GM13977 (cell line): ENCODE measurements around the gene TSFM.
A peak's percentile ranks its signal among the peaks of the same experiment; 100 is the strongest.

Source experiments
- DNase-seq: peaks from one replicate; pipeline ENCODE4 v3.0.0; 2012; ENCODE audit warnings: low spot score
- in situ Hi-C: fragments of 300-500 bp; cut with MboI; formaldehyde crosslinking; loops from one replicate; pipeline ENCODE4 v1.12.0; 2022; ENCODE audit warnings: low sequenced_read_pairs, low pct_unique_long_range_greater_than_20kb, mixed read lengths, inconsistent platforms; ENCODE audit not compliant: unreplicated experiment
- TF ChIP-seq, protein P1 (sequence below): IDR thresholded peaks from 2 replicates; pipeline ENCODE4 v1.5.1; 2012; ENCODE audit warnings: mild to moderate bottlenecking, control low read depth; ENCODE audit not compliant: insufficient read depth; ENCODE audit errors: extremely low read depth, missing control alignments

The TSFM gene

DNA sequence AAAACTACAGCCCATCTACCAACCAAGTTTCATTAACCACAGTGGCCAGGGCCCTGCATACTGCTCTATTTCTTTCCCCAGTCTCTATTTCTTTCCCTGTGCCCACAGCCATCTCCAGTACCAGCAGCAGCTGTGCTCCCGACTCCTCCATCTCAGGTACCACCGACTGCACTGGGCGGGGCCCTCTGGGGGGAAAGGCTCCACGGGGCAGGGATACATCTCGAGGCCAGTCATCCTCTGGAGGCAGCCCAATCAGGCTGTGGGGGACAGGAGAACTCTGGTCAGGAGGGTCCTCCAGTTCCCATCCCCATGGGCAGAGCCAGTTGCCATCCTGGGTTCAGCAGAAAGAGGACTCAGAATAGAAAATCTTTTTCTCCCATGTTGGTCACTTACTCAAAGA, 33.5 kb upstream of the TSFM start:
- TF ChIP-seq, protein P1, sequence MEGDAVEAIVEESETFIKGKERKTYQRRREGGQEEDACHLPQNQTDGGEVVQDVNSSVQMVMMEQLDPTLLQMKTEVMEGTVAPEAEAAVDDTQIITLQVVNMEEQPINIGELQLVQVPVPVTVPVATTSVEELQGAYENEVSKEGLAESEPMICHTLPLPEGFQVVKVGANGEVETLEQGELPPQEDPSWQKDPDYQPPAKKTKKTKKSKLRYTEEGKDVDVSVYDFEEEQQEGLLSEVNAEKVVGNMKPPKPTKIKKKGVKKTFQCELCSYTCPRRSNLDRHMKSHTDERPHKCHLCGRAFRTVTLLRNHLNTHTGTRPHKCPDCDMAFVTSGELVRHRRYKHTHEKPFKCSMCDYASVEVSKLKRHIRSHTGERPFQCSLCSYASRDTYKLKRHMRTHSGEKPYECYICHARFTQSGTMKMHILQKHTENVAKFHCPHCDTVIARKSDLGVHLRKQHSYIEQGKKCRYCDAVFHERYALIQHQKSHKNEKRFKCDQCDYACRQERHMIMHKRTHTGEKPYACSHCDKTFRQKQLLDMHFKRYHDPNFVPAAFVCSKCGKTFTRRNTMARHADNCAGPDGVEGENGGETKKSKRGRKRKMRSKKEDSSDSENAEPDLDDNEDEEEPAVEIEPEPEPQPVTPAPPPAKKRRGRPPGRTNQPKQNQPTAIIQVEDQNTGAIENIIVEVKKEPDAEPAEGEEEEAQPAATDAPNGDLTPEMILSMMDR: no peak
- in situ Hi-C loops: no loop called here
- no peak for DNase-seq

DNA sequence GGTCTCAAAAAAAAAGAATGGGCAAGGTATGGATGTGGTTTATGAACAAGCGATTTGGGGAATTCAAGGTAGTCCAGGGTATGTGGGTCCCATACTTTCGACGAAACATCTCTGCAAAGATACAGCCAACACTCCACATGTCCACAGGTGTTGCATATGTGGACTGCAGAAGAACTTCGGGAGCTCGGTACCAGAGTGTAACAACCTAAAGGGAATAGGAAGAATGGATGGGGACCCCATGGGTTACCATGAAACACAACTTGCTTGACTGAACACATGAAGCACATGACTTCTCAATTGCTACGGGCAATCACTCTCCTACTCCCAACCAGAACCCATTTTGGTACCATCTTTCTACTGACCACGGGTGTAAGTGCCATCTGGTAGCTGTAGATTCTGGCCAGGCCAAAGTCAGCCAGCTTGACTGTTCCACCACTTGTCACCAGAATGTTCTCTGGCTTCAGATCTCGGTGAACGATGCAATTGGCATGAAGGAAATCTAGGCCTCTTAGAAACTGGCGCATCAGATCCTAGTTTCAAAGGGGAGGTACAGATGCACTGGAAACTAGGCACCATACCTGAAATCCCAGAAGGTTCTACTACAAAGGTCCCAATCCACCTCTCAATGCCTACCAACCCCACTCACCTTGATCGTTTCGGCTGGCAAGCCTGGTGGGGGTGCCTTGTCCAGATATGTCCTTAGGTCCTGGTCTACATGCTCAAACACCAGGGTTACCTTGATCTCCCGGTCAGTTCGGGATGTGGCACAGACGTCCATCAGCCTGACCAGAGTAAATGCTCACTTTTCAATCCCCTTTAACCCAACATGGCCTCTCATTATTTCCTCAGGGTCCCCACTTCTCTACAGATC, 31.8 kb upstream of the TSFM start:
- TF ChIP-seq, protein P1: no peak
- DNase-seq: no peak
- in situ Hi-C loops: no loop called here

DNA sequence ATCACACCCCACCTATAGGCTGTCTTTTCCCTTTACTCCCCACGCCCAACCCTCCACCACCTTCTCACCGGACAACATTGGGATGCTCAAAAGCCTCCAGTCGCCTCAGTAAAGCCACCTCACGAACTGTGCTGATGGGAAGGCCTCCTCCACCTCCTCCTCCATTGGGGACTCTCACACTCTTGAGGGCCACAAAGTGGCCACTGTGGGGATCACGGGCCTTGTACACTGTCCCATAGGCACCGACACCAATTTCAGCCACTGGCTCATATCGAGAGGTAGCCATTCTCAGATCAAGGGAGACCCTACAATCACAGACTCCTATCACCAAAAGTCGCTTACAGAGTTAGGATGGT, 31.2 kb upstream of the TSFM start:
- in situ Hi-C loops: no loop called here
- TF ChIP-seq, protein P1: no peak
- DNase-seq: no peak

DNA sequence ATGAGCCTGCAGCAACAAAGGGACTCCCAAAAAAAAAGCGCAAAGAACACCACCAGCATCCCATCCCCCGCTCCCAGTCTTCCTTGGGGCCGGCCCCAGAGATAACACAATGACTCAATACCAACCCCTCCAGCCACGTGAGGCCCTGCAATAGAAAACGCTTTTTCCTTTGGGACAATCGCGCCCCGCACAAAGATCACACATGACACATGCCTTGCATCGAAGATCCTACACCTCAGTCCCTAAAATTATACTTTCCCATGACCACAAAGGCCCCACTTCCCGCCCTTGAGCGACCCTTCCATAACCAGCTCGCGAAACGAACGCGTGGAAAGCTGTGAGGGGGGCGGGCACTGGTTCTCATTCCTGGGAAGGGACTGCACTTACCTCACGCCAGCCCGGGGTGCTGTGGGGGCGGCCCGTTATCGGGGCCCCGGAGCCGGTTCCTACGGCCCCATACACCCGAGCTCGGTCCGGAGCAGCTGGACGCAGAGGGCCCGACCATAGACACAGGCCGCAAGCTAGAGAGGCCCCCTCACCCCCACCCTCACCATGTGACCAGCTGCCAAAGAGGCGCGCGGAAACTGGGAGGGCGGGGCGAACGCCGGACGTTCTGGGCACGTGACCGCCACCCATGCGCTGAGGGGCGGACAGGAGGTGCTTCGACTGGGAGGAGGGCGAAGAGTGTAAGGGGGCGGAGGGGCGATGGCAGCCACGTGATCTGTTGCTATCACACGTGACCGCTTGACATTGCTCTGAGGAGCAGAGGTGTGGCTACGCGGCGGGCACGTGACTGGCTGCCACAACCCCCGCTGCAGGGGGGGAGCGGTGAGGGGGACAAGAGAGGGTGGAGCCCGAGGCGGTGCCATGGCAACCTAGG, 30.6 kb upstream of the TSFM start, which contains the start of gene CDK4:
CDK4 (minus strand) TSS at position 523 of the 880 bp plus-strand sequence. CDS start 593 bp downstream, outside the sequence.
- DNase-seq: peak; percentile 98
- in situ Hi-C loops: no loop called here
- TF ChIP-seq, protein P1: no peak

DNA sequence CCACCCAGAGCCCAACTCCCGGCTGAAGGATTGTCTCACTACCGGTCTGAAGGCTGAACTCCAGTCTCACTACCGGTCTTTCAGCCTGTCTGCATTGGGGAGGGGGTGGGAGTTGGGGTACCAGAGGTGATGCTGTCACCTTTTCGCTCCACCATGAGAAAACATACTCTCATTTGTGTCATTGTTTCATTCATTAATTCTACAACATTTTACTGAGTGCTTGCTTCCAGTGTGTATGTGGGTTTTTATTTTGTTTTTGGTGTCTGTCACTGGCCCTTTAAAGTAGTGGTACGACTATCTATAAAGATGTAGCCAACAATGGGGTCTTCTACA, 30.0 kb upstream of the TSFM start:
- in situ Hi-C loops: no loop called here
- DNase-seq: no peak
- TF ChIP-seq, protein P1: no peak

DNA sequence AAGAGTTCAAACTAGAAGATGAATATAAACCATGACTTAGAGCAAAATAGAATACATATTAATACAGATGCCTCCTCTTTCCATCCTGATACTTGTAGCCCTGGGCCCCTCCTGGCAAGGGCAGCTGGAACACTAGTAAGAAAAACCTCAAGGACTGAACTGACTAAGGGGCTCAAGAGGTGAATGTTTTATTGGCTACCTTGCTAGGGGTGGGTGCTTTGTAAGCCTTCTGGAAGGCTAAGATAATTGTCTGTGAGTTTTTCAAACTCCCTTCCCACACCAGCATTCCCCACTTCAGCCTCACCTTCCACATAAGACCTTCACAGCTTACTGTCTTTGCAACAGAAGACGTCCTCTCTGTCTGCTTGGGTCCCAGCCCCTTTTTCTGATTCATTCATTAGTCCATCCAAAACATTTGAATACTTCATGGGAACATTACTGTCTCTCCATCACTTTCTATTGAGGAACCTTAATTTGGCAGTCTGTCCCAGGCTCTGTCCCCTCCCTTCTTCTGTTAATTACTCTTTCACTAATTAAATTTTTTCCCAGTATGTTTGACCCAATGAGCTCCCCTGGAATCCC, 28.7 kb upstream of the TSFM start:
- DNase-seq: no peak
- in situ Hi-C loops: no loop called here
- TF ChIP-seq, protein P1: no peak
